Activated CD4-positive, alpha-beta T cell treated with anti-CD3 and anti-CD28 coated beads, Interleukin-2, amount 10 ng/mL, durations not matched to agents 24 days and 14 days (primary cell): ENCODE measurements around the gene SRPX2. TPM values are rescaled to one million over a fixed set of nuclear protein-coding genes. Genes with fewer than 3 reads are reported as not detected.
"Not testable (repeated sequence)": the region's sequence is repeated elsewhere in the genome, so short reads cannot be mapped to it uniquely, and the experiment has no call there.

Source experiments
- DNase-seq: peaks from one replicate; pipeline ENCODE4 v3.0.0; 2022
- H3K27ac Mint-ChIP-seq: one replicate; pipeline ENCODE4 v1.8.0; 2022; ENCODE audit warnings: mild to moderate bottlenecking, mixed read lengths
- H3K27me3 Mint-ChIP-seq: one replicate; pipeline ENCODE4 v1.8.0; 2022; ENCODE audit warnings: mixed read lengths
- H3K36me3 Mint-ChIP-seq: one replicate; pipeline ENCODE4 v1.8.0; 2022; ENCODE audit warnings: low read depth, mild to moderate bottlenecking, mixed read lengths
- H3K4me1 Mint-ChIP-seq: one replicate; pipeline ENCODE4 v1.8.0; 2021; ENCODE audit warnings: mixed read lengths
- H3K4me3 Mint-ChIP-seq: one replicate; pipeline ENCODE4 v1.8.0; 2022; ENCODE audit warnings: mild to moderate bottlenecking, moderate library complexity, mixed read lengths
- H3K9me3 Mint-ChIP-seq: one replicate; pipeline ENCODE4 v1.8.0; 2021; ENCODE audit warnings: mixed read lengths
- intact Hi-C: fragments of 100-400 bp; cut with micrococcal nuclease; formaldehyde crosslinking; loops from one replicate; pipeline ENCODE4 v1.15.1; 2023
- total RNA-seq: library from RNA; stranded (reverse); gene quantifications from 2 replicates; pipeline ENCODE4 v1.2.3, GENCODE V29; 2022

Gene SRPX2
- total RNA-seq, 1 donor from 2014 or later, result not detected

- H3K27ac Mint-ChIP-seq, result no peak overlapping the region
- H3K4me1 Mint-ChIP-seq, result no peaks in the 10 kb centered on the region
- no peaks in the 10 kb centered on the region for H3K36me3 Mint-ChIP-seq
- intact Hi-C loops, result no loop called here
- no peak overlapping the region for H3K4me3 Mint-ChIP-seq
- peaks cover 19% of the 10 kb centered on the region for H3K27me3 Mint-ChIP-seq
- no peaks in the 10 kb centered on the region for H3K9me3 Mint-ChIP-seq
- DNase-seq, result no peak
Observed at GRCh38 chrX:100695302-100695701, 51.3 kb downstream of the SRPX2 start.

DNA sequence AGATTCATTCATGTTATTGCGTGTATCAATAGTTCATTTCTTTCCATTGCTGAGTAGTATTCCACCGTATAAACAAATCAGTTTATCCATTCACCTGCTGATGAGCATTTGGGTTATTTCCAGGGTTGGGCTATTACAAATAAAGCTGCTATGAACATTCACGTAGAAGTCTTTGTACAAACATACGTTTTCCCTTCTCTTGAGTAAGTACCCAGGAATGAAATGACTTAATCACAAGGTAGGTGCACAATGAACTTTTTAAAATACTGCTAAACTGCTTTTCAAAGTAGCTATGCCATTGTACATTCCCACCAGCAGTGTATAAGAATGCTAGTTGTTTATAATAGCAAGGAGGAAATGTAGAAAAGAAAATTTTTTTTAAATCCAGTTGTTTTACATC is 52.0 kb downstream of the SRPX2 start:
- H3K27ac Mint-ChIP-seq, result no peak overlapping the region
- H3K9me3 Mint-ChIP-seq, result no peaks in the 10 kb centered on the region
- DNase-seq, result no peak
- H3K36me3 Mint-ChIP-seq, result no peaks in the 10 kb centered on the region
- H3K27me3 Mint-ChIP-seq, result peaks cover 19% of the 10 kb centered on the region
- intact Hi-C loops, result no loop called here
- H3K4me1 Mint-ChIP-seq, result no peaks in the 10 kb centered on the region
- H3K4me3 Mint-ChIP-seq, result no peak overlapping the region

DNA sequence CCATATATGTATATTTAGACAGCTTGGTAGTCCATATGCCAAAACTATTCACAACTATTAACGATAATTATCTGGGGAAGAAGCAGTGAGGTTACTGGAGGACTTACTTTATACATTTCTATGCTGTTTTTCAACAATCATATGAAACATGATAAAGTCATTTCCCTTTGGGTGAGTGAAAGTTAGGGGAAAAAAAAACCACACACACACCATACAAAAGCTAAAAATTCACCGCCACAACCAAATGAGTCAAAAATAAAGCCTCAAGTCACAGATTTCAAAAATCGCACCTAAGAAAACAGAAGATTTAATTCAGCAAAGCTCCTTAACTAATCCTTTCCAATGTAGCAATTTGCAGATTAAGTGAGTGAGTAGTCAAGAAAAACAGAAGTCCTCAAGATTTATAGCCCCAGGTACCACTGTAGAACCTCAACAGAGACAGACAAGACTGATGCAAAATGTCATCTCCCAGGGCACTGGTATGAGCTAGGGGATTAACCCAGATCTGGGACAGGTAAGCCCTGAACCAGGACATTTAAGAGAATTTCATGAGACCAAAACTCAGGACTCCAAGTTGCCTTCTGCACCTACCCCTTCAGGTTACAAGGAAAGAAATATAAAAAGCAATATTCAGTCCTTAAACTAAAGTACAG is 52.8 kb downstream of the SRPX2 start:
- peaks cover 19% of the 10 kb centered on the region for H3K27me3 Mint-ChIP-seq
- DNase-seq, result no peak
- no peak overlapping the region for H3K4me3 Mint-ChIP-seq
- intact Hi-C loops, result no loop called here
- no peaks in the 10 kb centered on the region for H3K9me3 Mint-ChIP-seq
- no peak overlapping the region for H3K27ac Mint-ChIP-seq
- no peaks in the 10 kb centered on the region for H3K36me3 Mint-ChIP-seq
- H3K4me1 Mint-ChIP-seq, result no peaks in the 10 kb centered on the region

DNA sequence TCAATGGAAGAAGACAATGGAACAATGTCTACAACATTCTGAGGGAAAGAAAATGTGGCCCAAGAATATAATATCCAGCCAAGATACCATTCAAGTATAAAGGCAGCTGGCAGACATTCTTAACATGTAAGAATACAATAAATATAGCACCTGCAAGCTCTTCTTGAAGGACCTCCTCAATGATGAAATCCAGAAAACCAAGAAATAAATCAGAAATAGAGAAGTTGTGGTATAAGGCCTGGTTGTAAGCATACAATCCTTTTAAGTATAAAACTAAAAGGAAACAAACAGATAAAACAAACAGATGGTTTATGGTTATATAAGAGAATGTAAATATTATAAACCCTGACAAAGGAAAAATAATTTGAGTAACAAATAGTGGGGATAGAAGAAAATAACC is 54.6 kb downstream of the SRPX2 start:
- H3K4me1 Mint-ChIP-seq, result no peaks in the 10 kb centered on the region
- peaks cover 18% of the 10 kb centered on the region for H3K27me3 Mint-ChIP-seq
- H3K36me3 Mint-ChIP-seq, result no peaks in the 10 kb centered on the region
- H3K9me3 Mint-ChIP-seq, result no peaks in the 10 kb centered on the region
- no peak overlapping the region for H3K27ac Mint-ChIP-seq
- intact Hi-C loops, result no loop called here
- H3K4me3 Mint-ChIP-seq, result no peak overlapping the region
- no peak for DNase-seq

GRCh38 chrX:100700809-100701208 is 56.8 kb downstream of the SRPX2 start:
- DNase-seq, result no peak
- intact Hi-C loops, result no loop called here
- Mint-ChIP-seq H3K36me3 (no peaks in the 10 kb centered on the region), H3K27ac (no peak overlapping the region), H3K4me3 (no peak overlapping the region), H3K27me3 (peaks cover 16% of the 10 kb centered on the region), H3K4me1 (no peaks in the 10 kb centered on the region), H3K9me3 (no peaks in the 10 kb centered on the region)

- intact Hi-C loops, result no loop called here
- Mint-ChIP-seq H3K4me1 (no peaks in the 10 kb centered on the region), H3K9me3 (no peaks in the 10 kb centered on the region), H3K36me3 (no peaks in the 10 kb centered on the region), H3K27me3 (peaks cover 22% of the 10 kb centered on the region), H3K4me3 (no peak overlapping the region), H3K27ac (no peak overlapping the region)
- no peak for DNase-seq
Observed at GRCh38 chrX:100704581-100705203, 60.7 kb downstream of the SRPX2 start.

DNA sequence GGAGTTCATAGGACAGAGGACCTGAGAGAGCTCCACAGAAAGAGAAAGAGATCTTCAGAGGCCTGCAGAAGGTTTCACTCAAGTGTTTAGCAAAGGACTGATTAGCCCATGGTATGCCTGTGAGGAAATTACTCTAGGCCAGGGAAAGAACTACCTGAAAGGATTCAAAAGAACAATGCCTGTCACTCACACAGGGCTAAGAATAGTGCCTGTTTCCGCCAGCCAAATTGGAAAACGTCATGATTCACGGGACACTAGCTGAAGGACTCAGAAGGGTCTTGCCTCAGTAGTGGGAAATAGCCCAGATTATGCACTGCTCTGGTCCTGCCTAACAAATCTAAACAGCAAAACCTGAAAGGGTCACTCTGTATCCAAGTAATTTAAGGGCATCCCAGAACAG is 66.8 kb downstream of the SRPX2 start:
- Mint-ChIP-seq H3K36me3 (no peaks in the 10 kb centered on the region), H3K4me1 (no peaks in the 10 kb centered on the region), H3K9me3 (no peaks in the 10 kb centered on the region), H3K27ac (no peak overlapping the region), H3K4me3 (no peak overlapping the region), H3K27me3 (peaks cover 12% of the 10 kb centered on the region)
- intact Hi-C loops, result no loop called here
- DNase-seq, result no peak

- intact Hi-C loops, result no loop called here
- H3K36me3 Mint-ChIP-seq, result no peaks in the 10 kb centered on the region
Observed at GRCh38 chrX:100717363-100717762, 73.4 kb downstream of the SRPX2 start.

GRCh38 chrX:100719139-100719538 is 75.1 kb downstream of the SRPX2 start:
- Mint-ChIP-seq H3K36me3 (no peaks in the 10 kb centered on the region), H3K4me3 (no peak overlapping the region), H3K4me1 (no peaks in the 10 kb centered on the region), H3K27me3 (no peaks in the 10 kb centered on the region), H3K27ac (no peak overlapping the region), H3K9me3 (no peaks in the 10 kb centered on the region)
- DNase-seq, result no peak
- intact Hi-C loops, result no loop called here

More at GRCh38 chrX:100717363-100717762, 73.4 kb downstream of the SRPX2 start:
- no peaks in the 10 kb centered on the region for H3K4me1 Mint-ChIP-seq
- H3K27me3 Mint-ChIP-seq, result no peaks in the 10 kb centered on the region
- H3K27ac Mint-ChIP-seq, result no peak overlapping the region
- DNase-seq, result no peak
- no peaks in the 10 kb centered on the region for H3K9me3 Mint-ChIP-seq
- H3K4me3 Mint-ChIP-seq, result no peak overlapping the region

DNA sequence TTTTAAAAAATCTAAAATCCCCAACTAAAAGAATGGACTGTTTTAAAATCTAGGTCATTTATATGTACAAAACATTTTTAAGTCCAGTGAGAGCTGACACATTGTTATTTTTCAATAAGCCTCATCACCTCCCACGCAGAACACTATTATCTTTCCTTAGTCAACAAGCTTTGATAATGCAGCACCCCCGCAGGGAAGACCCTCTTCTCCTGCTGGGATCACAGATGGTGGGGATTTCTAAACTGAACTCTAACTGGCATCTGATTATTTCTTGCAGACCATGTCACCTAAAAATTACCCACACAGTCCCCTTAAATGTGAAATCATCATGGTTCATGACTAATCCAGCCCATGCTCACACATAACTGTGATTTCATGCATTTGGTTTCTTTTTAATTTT is 76.3 kb downstream of the SRPX2 start:
- H3K36me3 Mint-ChIP-seq, result no peaks in the 10 kb centered on the region
- no peak overlapping the region for H3K27ac Mint-ChIP-seq
- H3K4me1 Mint-ChIP-seq, result no peaks in the 10 kb centered on the region
- intact Hi-C loops, result no loop called here
- no peaks in the 10 kb centered on the region for H3K9me3 Mint-ChIP-seq
- H3K27me3 Mint-ChIP-seq, result peaks cover 2% of the 10 kb centered on the region
- no peak for DNase-seq
- no peak overlapping the region for H3K4me3 Mint-ChIP-seq

- Mint-ChIP-seq H3K9me3 (no peaks in the 10 kb centered on the region), H3K4me1 (no peaks in the 10 kb centered on the region), H3K36me3 (no peaks in the 10 kb centered on the region), H3K27ac (no peak overlapping the region), H3K4me3 (no peak overlapping the region), H3K27me3 (peaks cover 2% of the 10 kb centered on the region)
- intact Hi-C loops, result no loop called here
- DNase-seq, result no peak
Observed at GRCh38 chrX:100721328-100721727, 77.3 kb downstream of the SRPX2 start.

DNA sequence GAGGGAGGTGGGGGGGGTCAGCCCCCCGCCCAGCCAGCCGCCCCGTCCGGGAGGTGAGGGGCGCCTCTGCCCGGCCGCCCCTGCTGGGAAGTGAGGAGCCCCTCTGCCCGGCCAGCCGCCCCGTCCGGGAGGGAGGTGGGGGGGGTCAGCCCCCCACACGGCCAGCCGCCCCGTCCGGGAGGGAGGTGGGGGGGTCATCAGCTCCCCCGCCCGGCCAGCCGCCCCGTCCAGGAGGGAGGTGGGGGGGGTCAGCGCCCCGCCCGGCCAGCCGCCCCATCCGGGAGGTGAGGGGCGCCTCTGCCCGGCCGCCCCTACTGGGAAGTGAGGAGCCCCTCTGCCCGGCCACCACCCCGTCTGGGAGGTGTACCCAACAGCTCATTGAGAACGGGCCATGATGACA is 80.0 kb downstream of the SRPX2 start:
- H3K27me3 Mint-ChIP-seq, H3K27ac Mint-ChIP-seq, H3K9me3 Mint-ChIP-seq, H3K4me1 Mint-ChIP-seq, DNase-seq, intact Hi-C loops, H3K4me3 Mint-ChIP-seq, H3K36me3 Mint-ChIP-seq: not testable (repeated sequence)
